Stomach (tissue), 9 donors: ENCODE measurements around the gene FTO. TPM values are rescaled to one million over a fixed set of nuclear protein-coding genes. Genes with fewer than 3 reads are reported as not detected.

Source experiments
- DNase-seq, 2 donors: peaks; one replicate each; pipeline versions ENCODE4 v3.0.0 to v3.0.0-alpha.2; 2013 to 2019
- H3K27ac ChIP-seq, 5 donors: fragments of 200-600 bp in 4 of 5; sonication (generic) in 4 of 5; one replicate each; pipeline ENCODE4 v1.5.1; 2013 to 2019; ENCODE audit warnings: mild to moderate bottlenecking in 1 of 5, moderate library complexity in 1 of 5
- H3K27me3 ChIP-seq, 3 donors: fragments of 200-600 bp; sonication (generic); one replicate each; pipeline ENCODE4 v1.5.1; 2017 to 2019; ENCODE audit warnings: mixed run types in 1 of 3
- H3K36me3 ChIP-seq, 4 donors: fragments of 200-600 bp; sonication (generic); 1 replicate in 3 of 4; 2 replicates in 1 of 4; pipeline ENCODE4 v1.5.1; 2016 to 2019
- H3K4me1 ChIP-seq, 4 donors: fragments of 200-600 bp; sonication (generic); one replicate each; pipeline ENCODE4 v1.5.1; 2016 to 2019
- H3K4me3 ChIP-seq, 4 donors: fragments of 200-600 bp; sonication (generic) in 3 of 4; one replicate each; pipeline ENCODE4 v1.5.1; 2016 to 2019; ENCODE audit warnings: mild to moderate bottlenecking in 1 of 4
- H3K9me3 ChIP-seq, 4 donors: fragments of 200-600 bp; sonication (generic); one replicate each; pipeline ENCODE4 v1.5.1; 2016 to 2019
- EP300 ChIP-seq: sonication (generic); formaldehyde crosslinking; IDR thresholded peaks from one replicate; pipeline ENCODE4 v1.6.1; 2017; ENCODE audit warnings: antibody characterized with exemption
- POLR2A ChIP-seq, 4 donors: fragments of 450-650 bp; IDR thresholded peaks; one replicate each; pipeline ENCODE4 v1.6.1; 2016; ENCODE audit warnings: antibody characterized with exemption in 4 of 4, control low read depth in 2 of 4, mild to moderate bottlenecking in 1 of 4, moderate library complexity in 1 of 4
- POLR2AphosphoS5 ChIP-seq, 3 donors: sonication (generic); formaldehyde crosslinking; IDR thresholded peaks; one replicate each; pipeline ENCODE4 v1.6.1; 2016; ENCODE audit warnings: antibody characterized with exemption in 3 of 3
- WGBS, 5 donors: extraction: QIAGEN DNeasy Blood & Tissue Kit in 3 of 5; methylation state at CpG; one replicate each; pipeline versions ENCODE4 v1.1.5 to v1.1.7; 2013 to 2018; 5-methylcytosine and 5-hydroxymethylcytosine counted together
- intact Hi-C: fragments of 100-400 bp; cut with DNase I; formaldehyde crosslinking; loops from one replicate; pipeline ENCODE4 v1.15.1; 2023; ENCODE audit warnings: low total_unique reads
- polyA plus RNA-seq, 3 donors: library from polyadenylated mRNA; stranded (reverse); fragments of 200-250 nt; gene quantifications; one replicate each; pipeline ENCODE4 v1.2.3, GENCODE V29; 2013
- total RNA-seq, 5 donors: library from RNA; depleted of rRNA; stranded (reverse); fragments of >200 nt; gene quantifications; one replicate each; pipeline versions ENCODE4 v1.1.0 to v1.2.3, GENCODE V29; 2014 to 2016
- TF ChIP-seq, protein P1 (sequence below), 7 experiments: fragments of 450-650 bp in 4 of 7; fragments of 200-600 bp in 3 of 7; sonication (generic) in 3 of 7; IDR thresholded peaks; one replicate each; pipeline ENCODE4 v1.5.1; 2016 to 2019; ENCODE audit warnings: antibody characterized with exemption in 7 of 7, control low read depth in 2 of 7, mild to moderate bottlenecking in 1 of 7
- donor health status: healthy with polysubstance abuse.
- donor health status: Bipolar disorder and iron deficiency.
- donor health status: healthy.

The FTO gene
- total and polyA plus RNA-seq, 8 donors = 9.3 to 88.7 (median 24.6) TPM

DNA sequence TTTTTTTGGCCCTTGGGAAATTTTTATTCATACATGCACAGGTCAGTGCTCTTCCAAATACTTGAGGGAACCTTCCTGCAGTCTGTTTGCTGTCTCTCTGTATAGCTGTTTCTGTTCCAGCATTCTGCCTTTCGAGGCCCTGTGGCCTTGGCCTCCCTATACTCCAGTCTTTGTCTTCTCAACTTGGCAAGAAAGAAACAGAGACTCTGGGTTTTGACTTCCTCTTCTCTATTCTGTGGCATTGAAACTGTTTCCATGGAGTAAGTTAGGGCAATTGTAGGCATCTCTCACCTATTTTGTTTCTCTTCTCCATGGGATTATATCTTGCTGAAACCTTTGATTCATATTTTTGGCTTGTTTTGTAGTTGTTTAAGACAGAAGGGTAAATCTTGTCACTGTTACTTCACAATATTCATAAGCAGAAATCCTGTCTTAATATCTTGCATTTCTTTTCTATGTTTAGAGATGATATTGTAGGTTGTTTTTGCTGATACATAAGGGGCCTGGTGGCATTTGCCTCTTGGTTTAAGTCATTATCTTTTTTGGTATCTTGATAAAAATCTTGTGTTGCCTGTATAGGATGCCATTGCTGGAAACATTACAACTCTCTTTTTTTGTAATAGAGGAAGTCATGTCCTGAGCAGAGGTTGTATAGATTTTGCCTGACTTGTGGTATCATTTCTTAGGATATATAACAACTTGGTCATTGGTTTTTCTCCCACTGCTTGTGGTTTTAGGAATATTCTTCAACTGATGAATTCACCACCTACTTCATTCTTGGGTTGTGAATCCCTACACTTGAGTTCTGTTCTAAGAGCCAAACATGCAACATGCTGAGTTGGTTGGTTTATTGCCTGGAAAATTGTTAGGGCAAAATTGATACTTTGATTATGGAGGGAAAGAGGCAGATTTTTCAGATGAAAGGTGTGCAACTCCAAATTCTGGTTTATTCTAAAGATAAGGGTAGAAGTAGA is 168.6 kb downstream of the FTO start:
- no peak for TF ChIP-seq EP300
- no peak for TF ChIP-seq POLR2AphosphoS5 (IDR thresholded peaks at IDR 0.05)
- TF ChIP-seq POLR2A (IDR thresholded peaks at IDR 0.05) = no peak
- TF ChIP-seq, protein P1, sequence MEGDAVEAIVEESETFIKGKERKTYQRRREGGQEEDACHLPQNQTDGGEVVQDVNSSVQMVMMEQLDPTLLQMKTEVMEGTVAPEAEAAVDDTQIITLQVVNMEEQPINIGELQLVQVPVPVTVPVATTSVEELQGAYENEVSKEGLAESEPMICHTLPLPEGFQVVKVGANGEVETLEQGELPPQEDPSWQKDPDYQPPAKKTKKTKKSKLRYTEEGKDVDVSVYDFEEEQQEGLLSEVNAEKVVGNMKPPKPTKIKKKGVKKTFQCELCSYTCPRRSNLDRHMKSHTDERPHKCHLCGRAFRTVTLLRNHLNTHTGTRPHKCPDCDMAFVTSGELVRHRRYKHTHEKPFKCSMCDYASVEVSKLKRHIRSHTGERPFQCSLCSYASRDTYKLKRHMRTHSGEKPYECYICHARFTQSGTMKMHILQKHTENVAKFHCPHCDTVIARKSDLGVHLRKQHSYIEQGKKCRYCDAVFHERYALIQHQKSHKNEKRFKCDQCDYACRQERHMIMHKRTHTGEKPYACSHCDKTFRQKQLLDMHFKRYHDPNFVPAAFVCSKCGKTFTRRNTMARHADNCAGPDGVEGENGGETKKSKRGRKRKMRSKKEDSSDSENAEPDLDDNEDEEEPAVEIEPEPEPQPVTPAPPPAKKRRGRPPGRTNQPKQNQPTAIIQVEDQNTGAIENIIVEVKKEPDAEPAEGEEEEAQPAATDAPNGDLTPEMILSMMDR (IDR thresholded peaks at IDR 0.05) = no peak
- H3K27ac ChIP-seq = no peak overlapping the region
- DNase-seq = no peak
- 78 to 90% (median 89%) methylated on average over 1 of the region's 1 CpG for WGBS, 5 donors
- H3K4me3 ChIP-seq = no peak overlapping the region
- H3K36me3 ChIP-seq = peaks cover 0 to 20% (median 14%) of the 10 kb centered on the region in 4 donors
- H3K9me3 ChIP-seq = peaks cover 0 to 9% (median 3%) of the 10 kb centered on the region in 4 donors
- H3K4me1 ChIP-seq = no peaks in the 10 kb centered on the region
- H3K27me3 ChIP-seq = no peaks in the 10 kb centered on the region
- intact Hi-C loops = no loop called here

DNA sequence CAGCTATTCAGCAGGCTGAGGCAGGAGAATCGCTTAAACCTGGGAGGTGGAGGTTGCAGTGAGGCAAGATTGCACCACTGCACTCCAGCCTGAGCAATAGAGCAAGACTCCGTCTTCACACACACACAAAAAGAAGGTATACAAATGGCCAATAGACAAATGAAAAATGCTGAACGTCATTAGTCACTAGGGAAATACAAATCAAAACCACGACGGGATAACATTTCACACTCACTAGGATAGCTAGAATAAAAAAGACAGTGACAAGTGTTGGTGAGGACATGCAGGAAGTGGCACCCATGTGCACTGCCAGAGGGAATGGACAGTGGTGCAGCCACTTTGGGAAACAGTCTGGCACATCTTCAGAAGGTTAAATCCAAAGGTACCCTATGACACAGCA is 172.9 kb downstream of the FTO start:
- WGBS, 5 donors = 90 to 98% (median 95%) methylated on average over 5 of the region's 5 CpGs
- TF ChIP-seq, protein P1 (IDR thresholded peaks at IDR 0.05) = no peak
- TF ChIP-seq EP300 = no peak
- no peak for TF ChIP-seq POLR2AphosphoS5 (IDR thresholded peaks at IDR 0.05)
- no peak for TF ChIP-seq POLR2A (IDR thresholded peaks at IDR 0.05)
- Histone ChIP-seq H3K9me3 (no peaks in the 10 kb centered on the region), H3K27me3 (no peaks in the 10 kb centered on the region), H3K4me1 (no peaks in the 10 kb centered on the region), H3K27ac (no peak overlapping the region), H3K4me3 (no peak overlapping the region), H3K36me3 (peaks cover 0 to 33% (median 31%) of the 10 kb centered on the region in 4 donors)
- intact Hi-C loops = no loop called here
- DNase-seq = no peak

DNA sequence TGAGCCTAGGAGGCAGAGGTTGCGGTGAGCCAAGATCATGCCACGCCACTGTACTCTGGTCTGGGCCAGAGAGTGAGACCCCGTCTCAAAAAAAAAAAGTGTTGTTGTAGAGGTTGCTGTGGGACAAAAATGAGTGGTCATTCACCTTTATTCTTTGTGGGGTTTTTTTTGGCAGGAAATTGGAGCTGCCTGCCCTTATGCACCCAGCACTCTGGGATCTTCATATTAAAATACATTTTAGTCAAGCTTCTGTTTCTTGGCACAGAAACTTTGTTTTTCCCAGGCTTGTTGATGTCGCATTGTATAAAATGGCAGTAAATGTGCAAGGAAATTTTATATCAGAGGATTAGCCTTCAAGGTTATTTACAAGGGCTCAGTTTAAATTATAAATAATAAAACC is 174.3 kb downstream of the FTO start:
- Histone ChIP-seq H3K27ac (no peak overlapping the region), H3K27me3 (no peaks in the 10 kb centered on the region), H3K9me3 (no peaks in the 10 kb centered on the region), H3K4me1 (no peaks in the 10 kb centered on the region), H3K36me3 (peaks cover 0 to 40% (median 37%) of the 10 kb centered on the region in 4 donors), H3K4me3 (no peak overlapping the region)
- DNase-seq = no peak
- TF ChIP-seq POLR2AphosphoS5 (IDR thresholded peaks at IDR 0.05) (no peak), POLR2A (IDR thresholded peaks at IDR 0.05) (no peak), EP300 (no peak)
- TF ChIP-seq, protein P1 (IDR thresholded peaks at IDR 0.05) = no peak
- WGBS, 5 donors = 89 to 94% (median 93%) methylated on average over 4 of the region's 4 CpGs
- intact Hi-C loops = no loop called here

DNA sequence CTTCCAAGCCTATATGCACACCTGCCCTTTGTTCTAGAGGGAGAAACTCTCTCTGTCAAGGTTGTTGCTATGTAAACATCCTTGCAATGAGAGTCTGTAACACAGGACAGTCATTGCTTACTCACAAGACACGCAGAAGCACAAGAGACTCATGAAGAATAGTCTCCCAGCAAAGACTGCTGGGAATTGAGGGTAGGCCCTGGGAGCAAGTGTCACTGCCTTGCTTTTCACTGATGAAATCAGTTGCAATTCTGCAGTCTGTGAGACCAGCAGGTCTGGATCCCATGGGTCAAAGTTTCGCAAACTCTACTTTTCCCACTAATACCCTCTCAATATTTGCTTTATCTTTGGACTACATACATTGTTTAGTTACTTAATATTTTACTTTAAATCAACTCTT is 177.4 kb downstream of the FTO start:
- 71 to 98% (median 94%) methylated on average over 2 of the region's 2 CpGs for WGBS, 5 donors

More for the DNA sequence above, 177.4 kb downstream of the FTO start:
- H3K4me3 ChIP-seq = no peak overlapping the region
- H3K27ac ChIP-seq = no peak overlapping the region
- H3K36me3 ChIP-seq = peaks cover 0 to 51% (median 31%) of the 10 kb centered on the region in 4 donors
- H3K27me3 ChIP-seq = no peaks in the 10 kb centered on the region
- DNase-seq = no peak
- H3K9me3 ChIP-seq = no peaks in the 10 kb centered on the region
- intact Hi-C loops = no loop called here
- TF ChIP-seq EP300 (no peak), POLR2A (IDR thresholded peaks at IDR 0.05) (no peak), POLR2AphosphoS5 (IDR thresholded peaks at IDR 0.05) (no peak)
- TF ChIP-seq, protein P1 (IDR thresholded peaks at IDR 0.05) = no peak
- no peaks in the 10 kb centered on the region for H3K4me1 ChIP-seq
